GM21526 (cell line): ENCODE data around the gene FMN1.
"Not testable (repeated sequence)": the region's sequence is repeated elsewhere in the genome, so short reads cannot be mapped to it uniquely, and the experiment has no call there.

Experiments
- ATAC-seq: cut with Tn5 transposase; IDR thresholded peaks from one replicate; pipeline ENCODE4 v1.9.1; 2021; ENCODE audit warnings: moderate library complexity; ENCODE audit not compliant: unreplicated experiment, low FRiP score

Gene FMN1

GRCh38 chr15:32870240-32871033 is 324.1 kb downstream of the FMN1 start:
- no peak for ATAC-seq

GRCh38 chr15:32869776-32870175 is 324.7 kb downstream of the FMN1 start:
- ATAC-seq, result no peak

- no peak for ATAC-seq
Measured at GRCh38 chr15:32867313-32867626, 327.2 kb downstream of the FMN1 start.

GRCh38 chr15:32866454-32867312 is 327.8 kb downstream of the FMN1 start:
- no peak for ATAC-seq

- ATAC-seq, result no peak
Measured at GRCh38 chr15:32864841-32865240, 329.7 kb downstream of the FMN1 start.

- no peak for ATAC-seq
Measured at GRCh38 chr15:32864051-32864450, 330.5 kb downstream of the FMN1 start.

- ATAC-seq, result no peak
Measured at GRCh38 chr15:32861761-32862160, 332.8 kb downstream of the FMN1 start.

- ATAC-seq, result no peak
Measured at GRCh38 chr15:32861174-32861573, 333.3 kb downstream of the FMN1 start.

GRCh38 chr15:32859996-32860395 is 334.5 kb downstream of the FMN1 start:
- ATAC-seq, result no peak

GRCh38 chr15:32859251-32859650 is 335.3 kb downstream of the FMN1 start:
- no peak for ATAC-seq

- ATAC-seq, result no peak
Measured at GRCh38 chr15:32857732-32858131, 336.8 kb downstream of the FMN1 start.

- no peak for ATAC-seq
Measured at GRCh38 chr15:32856753-32857152, 337.8 kb downstream of the FMN1 start.

GRCh38 chr15:32855942-32856341 is 338.6 kb downstream of the FMN1 start:
- no peak for ATAC-seq

GRCh38 chr15:32853592-32853991 is 340.9 kb downstream of the FMN1 start:
- no peak for ATAC-seq

GRCh38 chr15:32852771-32853170 is 341.7 kb downstream of the FMN1 start:
- ATAC-seq, result no peak

- no peak for ATAC-seq
Measured at GRCh38 chr15:32852017-32852416, 342.5 kb downstream of the FMN1 start.

GRCh38 chr15:32851572-32851971 is 342.9 kb downstream of the FMN1 start:
- no peak for ATAC-seq

- no peak for ATAC-seq
Measured at GRCh38 chr15:32849769-32850668, 344.5 kb downstream of the FMN1 start.

GRCh38 chr15:32846671-32847070 is 347.8 kb downstream of the FMN1 start:
- ATAC-seq, result not testable (repeated sequence)

GRCh38 chr15:32844118-32844711 is 350.3 kb downstream of the FMN1 start:
- no peak for ATAC-seq
